KG1 (cell line): ENCODE measurements around the gene CGB3.
A peak's percentile ranks its signal among the peaks of the same experiment; 100 is the strongest.

Experiments
- DNase-seq: peaks from one replicate; lab custom pipeline; 2025; lab: John Stamatoyannopoulos, UW

Gene CGB3

GRCh38 chr19:48988286-48988685 is 35.8 kb downstream of the CGB3 start:
- DNase-seq: no peak

- DNase-seq: no peak
Measured at GRCh38 chr19:48987323-48987722, 36.8 kb downstream of the CGB3 start.

GRCh38 chr19:48986211-48986610 is 37.9 kb downstream of the CGB3 start:
- no peak for DNase-seq

- no peak for DNase-seq
Measured at GRCh38 chr19:48985711-48986110, 38.4 kb downstream of the CGB3 start.

GRCh38 chr19:48982280-48982679 is 41.9 kb downstream of the CGB3 start:
- no peak for DNase-seq

- DNase-seq: no peak
Measured at GRCh38 chr19:48977061-48977460, 47.1 kb downstream of the CGB3 start.

GRCh38 chr19:48975947-48976847 is 47.9 kb downstream of the CGB3 start:
- DNase-seq: peak; percentile 17
